HG02763 (cell line): ENCODE results near the gene EXOC4.

Experiments
- ATAC-seq: cut with Tn5 transposase; IDR thresholded peaks from one replicate; pipeline ENCODE4 v1.9.1; 2021; ENCODE audit warnings: mild to moderate bottlenecking, moderate library complexity; ENCODE audit not compliant: unreplicated experiment

EXOC4 gene

DNA sequence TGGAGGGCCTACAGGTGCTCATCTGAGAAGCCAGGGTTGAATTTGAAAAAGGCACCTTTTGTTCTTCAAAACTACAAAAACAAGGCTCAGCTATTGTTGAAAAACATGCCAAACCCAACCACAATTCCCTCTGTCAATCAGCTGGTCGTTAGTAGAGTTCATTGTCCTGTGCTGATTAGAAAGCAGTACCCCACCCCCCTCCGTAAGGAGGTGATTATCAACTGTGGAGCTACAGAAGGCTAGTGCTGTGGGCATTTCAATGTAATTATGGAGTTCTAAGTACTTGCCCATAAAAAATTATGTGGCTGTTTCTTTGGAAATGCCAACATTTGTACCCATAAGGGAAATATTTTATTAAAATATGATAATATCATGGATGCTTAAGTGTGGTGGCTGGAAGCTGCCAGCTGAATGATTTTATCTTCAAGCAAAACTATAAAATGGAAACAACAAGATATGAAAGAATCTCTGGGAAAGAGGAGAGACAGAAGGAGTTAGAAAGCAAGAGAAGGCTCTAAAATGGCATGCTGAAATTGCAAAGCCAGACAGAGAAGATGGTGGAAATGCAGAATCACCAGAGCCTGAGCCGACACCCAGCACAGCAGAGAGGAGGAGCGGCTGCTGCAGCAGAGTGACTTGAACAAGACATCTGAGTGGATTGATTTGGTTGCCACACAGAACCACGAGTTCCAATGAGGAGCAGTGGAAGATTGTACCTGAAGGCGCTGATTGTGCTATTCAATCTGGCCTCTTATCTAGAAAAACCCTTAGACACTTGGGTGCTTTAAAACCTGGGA, 694.8 kb downstream of the EXOC4 start:
- ATAC-seq, result no peak

DNA sequence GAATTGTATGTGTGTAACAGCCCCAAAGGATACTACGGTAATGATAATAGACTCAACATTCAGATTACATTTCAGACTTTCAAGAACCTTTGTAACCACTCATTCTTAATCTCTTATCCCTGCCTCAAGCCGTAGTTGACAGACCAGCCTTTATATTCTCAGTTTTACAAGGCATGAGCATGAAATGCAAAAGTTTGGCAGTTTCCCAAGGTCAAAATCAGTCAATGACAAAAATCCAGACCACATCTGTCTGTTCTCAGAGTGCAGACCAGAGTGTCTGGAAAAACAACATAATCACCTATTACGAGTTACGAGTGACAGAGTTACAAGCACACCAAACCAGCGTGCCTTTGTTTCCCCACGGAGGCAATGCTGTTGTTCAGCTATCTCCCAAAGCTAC, 695.7 kb downstream of the EXOC4 start:
- no peak for ATAC-seq

DNA sequence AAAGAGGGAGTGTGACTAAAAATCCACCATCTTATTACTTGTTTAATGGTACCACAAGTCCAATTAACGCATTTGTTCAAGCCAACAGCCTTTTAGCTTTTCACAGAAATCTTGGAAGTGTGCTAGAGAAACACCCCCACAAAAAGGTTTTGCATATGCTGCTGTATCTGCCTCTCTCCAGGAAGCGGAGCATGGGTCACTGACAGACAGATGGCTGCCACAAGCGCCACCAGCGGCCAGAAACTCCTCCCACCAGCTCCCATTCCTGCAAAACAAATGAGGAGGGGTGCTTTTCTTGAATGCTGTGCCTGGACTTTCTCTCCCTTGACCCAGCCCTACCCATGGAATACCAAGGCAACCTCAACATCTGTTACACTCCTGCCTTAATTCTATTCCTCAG, 698.0 kb downstream of the EXOC4 start:
- ATAC-seq, result no peak

DNA sequence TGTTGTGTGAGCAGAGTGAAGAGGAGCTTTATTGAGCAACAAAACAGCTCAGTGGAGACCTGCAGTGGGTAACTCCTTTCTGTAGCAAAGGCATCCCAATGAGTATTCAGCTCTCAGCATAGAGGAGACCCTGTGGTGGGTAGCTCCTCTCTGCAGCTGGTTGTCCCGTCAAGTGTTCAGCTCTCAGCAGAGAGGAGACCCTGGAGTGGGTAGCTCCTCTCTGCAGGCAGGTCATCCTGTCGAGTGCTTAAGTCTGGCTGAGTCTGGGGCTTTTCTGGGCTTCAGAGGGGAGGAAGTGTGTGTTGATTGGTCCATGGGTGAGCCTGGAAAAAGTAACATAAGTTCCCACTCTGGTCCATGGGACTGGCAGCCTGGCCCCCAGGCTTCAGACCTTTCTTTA, 702.3 kb downstream of the EXOC4 start:
- ATAC-seq, result no peak

DNA sequence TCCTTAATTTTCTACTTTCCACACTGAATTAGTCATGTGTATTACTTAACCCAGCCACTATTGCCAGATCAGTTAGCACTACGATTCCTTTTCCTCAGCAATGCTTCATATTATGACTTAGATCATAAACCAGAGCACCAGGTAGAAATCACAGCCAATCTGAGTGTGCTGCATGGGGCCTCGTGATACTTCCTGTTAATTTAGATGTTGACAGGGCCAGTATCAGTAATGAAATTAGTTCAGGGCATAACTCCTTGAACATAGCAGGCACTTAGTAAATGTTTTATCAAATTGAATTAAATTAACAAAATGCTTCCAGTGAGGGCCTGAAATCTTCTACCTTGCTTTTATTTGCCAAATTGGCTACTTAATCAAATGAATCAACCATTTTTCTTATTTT, 705.0 kb downstream of the EXOC4 start:
- ATAC-seq, result no peak

DNA sequence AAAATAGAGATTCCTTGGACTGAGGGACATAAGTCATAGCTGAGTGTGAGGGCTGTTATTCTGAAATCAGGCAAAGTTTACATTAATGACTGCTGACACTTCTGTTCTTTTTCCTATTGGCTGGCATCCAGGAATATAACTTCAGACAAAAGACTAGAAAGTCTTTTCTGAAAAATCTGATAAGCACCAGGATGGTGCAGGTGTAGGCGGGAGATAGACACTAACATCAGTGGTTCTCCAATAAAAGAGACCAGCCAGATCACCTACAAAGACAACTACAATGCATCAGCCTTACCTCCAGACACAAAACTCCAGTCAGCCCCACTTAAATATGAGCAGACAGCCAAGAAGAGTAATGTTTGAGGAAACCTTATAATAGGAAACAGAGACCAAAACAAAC, 705.9 kb downstream of the EXOC4 start:
- ATAC-seq, result no peak

DNA sequence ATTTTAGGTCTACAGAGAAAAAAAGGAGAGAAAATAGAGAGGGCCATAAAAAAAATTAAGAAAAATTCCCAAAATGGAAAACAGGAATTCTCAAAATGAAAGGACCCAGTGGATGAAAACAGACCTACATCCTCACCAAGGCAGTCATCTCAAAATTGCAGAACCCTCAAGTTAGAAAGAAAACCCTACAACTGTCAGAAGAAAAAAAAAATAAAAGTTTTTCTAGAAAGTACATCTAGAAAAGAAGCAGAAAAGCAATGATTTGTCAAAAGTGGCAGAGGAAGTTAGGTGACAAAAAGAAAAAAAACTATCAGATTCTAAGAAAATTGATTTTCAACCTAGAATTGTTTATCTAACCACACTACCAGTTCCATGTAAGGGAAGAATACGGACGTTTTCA, 706.6 kb downstream of the EXOC4 start:
- no peak for ATAC-seq

DNA sequence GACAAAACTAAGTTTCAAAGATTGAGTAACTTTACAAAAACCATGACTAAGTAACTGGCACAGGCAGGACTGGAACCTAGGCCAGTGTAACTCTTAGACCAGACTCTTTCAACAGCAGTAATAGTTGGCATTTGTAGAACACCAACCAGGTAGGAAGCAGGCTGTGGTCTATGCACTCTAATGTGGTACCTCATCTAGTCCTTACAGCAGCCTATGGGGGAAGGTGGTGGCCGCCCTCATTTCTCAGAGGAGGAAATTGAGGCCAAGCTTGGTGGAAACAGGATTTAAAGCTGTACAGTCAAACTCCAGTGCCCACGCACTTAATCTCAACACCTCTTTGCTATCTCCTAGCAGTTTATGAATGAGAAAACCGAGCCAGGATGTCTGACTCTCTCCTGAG, 708.8 kb downstream of the EXOC4 start:
- no peak for ATAC-seq

DNA sequence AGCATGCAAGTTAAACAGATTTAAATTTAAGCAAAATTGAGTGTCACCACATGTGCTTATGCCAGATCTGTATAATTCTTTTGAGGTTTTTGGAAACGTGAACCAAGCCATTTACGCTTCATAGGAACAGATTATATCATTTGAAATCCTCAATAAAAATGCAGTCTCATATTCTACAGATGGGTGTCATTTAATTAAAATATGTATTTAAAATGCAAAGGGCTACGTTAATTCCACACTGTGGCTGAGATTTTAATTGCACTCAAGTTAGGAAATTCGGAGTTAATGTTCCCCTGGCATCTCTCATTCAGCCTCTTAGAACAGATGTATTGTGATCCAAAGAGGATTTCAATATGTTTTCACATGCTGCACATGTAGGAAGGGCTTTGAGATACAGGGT, 709.8 kb downstream of the EXOC4 start:
- no peak for ATAC-seq

DNA sequence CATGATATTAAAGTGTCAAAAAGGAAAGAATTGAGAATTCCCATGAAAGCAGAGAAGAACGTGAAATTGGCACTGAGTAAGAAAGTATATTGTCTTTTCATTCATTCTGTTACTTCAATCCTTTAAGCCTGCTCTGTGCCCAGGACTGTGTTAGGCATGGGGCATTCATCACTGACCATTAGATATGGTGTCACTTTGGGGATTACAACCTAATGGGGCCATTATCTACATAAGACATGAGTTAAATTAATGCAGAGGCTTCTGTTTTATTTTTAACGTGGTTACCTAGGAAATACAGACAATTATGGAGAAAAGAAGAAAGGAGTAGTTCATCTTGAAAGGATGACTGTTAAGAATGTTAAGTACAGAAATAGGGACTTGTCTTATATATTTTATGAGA, 710.8 kb downstream of the EXOC4 start:
- no peak for ATAC-seq

DNA sequence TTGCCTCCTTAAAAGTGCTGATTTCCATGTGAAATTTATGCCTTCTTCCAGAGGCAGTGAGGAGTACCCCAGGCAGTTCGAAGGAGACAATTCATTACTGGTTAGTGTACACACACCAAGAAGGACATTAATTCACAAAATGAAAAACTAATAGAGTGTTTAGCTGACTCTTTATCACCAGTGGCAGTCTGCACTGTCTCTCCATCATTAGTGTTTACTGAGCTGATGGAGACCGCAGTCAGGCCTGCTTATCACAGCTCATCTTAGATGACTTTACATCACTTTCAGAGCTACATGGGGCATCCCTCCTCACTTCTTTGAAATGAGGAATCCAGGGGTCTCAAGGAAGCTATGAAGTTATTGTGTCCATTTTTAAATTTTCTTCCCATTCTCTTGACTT, 718.7 kb downstream of the EXOC4 start:
- ATAC-seq, result no peak

DNA sequence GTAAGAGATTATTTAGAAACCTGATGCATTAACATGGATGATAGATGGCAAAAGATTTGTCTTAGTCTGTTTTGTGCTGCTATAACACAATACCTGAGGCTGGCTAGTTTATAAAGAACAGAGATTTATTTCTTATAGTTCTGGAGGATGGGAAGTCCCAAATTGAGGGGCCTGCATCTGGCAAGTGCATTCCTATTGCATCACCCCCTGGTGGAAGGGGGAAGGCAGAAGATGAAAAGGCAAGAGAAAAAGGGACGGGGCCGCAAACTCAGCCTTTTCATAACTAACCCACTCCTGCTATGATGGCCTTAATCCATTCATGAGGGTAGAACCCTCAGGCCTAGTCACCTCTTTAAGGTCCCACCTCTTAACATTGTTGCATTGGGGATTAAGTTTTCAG, 720.8 kb downstream of the EXOC4 start:
- ATAC-seq, result no peak

DNA sequence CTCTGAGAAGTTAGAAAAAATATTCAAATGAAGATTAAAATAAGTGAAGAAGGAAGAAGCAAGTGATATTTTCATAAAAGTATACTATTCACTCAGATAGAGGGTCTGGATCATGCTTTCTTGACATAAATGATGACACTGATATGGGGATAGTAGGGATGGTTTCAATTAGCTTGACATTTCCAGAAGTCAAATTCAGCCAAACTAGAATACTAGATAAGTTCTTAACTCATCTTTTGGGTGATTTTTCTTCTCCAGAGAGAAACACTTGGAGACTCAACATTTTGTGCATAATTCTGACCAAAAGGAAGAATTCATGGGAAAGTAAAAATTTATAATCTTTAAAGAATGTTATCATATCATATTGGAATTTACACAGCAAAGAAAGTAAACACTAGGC, 722.3 kb downstream of the EXOC4 start:
- ATAC-seq, result no peak

DNA sequence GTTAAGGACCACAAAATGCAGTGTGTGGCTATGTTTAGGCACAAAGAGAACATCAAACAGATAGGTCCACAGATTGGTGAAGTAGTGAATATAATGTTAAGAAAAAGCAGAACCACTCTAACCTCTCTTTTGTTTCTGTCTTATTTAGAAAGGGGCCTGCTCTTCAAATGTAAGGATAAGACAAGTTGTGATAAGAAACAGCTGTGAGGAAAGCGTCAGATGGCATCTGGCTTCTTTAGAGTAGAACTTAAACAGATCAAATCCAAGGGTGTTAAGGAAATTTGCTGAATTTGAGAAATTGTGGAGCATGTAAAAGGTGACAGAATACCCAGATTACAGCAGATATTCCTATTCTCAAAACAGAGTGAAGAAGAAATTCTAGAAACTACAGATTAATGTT, 723.3 kb downstream of the EXOC4 start:
- ATAC-seq, result no peak

DNA sequence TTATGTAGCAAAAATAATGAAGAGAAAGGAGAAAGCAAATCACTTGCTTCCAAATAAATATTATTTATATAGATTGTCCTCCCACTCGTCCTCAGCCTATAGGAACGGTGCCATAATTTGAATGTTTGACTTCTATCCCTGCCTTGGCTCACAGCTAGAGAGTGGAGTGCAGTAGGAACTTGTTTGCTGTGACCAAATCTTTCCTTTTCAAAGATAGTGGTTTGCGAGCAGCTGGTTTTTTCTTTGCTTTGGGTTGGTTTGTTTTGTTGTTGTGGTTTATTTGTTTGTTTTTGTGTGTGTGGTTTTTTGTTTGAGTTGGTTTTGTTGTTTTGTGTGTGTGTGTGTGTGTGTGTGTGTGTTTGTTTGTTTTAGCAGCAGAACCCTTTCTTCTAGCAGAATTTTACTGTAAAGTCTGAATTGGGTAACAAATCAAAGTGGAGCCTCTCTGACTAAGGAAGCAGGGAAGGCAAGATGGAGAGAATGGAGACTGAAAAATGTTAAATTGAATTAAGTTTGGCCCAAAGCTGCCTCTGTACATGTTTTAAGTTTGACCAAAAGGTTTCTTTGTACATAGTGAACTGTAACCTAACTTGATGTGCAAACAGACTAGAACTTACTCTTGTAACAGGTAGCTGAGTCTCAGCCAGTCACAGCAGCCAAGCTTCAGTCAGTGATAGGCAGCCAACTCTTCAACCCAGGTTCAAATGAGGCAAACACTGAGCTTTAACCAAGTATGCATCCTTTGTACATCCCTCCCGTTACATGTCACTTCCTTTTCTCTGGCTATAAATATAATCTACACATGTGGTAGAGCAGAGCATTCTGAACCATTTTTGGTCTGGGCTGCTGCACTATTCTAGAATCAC, 724.8 kb downstream of the EXOC4 start:
- no peak for ATAC-seq

DNA sequence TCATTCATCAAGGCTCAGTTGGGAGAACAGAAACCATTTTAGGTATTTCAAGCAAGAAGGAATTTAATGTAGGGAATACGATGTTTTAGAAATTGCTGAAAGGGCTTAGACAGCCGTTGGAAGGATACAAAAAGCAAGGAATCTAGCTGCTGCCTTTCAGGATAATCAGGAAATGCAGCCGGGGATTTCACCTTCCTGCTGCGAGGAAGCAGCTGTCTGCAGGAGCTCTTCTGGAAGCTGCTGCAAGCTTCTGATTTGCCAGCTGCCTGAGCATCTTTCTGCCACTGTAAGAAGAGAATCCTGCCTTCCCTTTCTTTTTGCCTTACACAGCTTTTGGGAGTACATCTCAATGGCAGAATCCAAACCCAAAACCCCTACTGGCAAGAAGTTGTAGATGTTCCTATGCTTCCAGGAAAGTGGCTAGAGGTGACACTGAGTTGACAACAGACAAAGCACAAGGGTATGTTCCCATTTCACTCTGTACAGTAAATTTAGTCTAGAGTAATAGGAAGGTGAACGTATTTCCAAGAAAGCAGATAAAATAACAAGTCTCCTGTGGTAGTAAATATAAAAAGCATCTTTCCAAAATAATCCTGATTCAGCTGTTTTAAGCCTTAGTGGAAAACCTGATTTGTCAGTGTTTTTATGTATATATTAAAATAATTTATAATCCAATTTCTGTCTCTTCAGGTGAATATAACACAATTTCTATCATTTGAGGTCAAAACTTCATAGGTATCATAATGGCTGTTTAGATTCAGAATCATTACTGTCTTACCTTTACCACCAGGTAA, 725.8 kb downstream of the EXOC4 start:
- ATAC-seq, result no peak

DNA sequence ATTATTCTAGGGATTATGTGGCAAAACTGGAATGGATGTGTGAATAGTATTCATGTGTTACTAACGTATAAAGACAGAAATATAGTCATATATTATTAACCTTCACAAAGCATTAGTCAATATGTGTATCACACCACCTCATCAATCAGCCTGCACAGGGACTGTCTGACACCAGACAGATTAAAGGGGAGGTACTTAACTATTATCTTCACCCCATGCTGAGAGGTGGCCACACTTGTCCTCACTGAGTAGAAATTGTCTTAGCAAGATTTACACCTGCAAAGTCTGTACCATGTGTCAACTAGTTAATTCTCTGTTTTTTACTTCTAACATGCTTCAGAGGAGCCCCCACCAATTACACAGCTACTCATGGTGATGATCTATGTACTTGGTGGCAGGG, 727.9 kb downstream of the EXOC4 start:
- no peak for ATAC-seq

DNA sequence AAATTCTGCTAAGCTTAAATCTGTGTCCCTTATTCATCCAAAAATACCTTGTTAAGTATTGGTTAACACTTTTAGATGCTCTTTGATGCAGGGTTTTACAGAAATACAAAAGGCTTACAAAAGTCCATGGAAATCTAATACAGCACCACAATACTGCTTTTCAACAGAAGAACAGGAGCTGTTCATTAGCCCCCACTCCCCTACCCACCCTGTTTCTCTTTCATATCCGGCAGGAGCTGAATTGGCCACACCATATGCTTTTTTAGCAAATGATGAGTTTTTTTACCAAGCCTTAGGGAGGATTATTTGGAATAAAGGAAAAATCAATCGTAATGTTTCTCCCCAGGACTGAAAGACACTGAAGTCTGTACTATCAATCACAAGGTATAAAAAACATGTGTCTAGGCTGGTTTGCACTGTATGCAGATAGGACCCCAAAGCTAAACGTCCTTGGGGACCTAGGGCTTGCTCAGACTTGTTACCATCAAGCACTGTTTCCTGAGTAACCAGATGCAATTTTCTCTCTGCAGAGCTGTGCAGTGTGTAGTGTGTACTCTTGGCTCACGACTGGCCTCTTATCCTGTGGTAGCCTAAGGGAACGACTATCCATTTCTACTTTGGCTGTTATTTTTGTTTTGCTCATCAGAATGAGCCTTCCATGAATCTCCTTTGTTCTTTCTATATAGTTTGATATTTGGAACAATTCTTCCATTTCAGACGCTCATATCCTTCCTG, 731.0 kb downstream of the EXOC4 start:
- ATAC-seq, result no peak

DNA sequence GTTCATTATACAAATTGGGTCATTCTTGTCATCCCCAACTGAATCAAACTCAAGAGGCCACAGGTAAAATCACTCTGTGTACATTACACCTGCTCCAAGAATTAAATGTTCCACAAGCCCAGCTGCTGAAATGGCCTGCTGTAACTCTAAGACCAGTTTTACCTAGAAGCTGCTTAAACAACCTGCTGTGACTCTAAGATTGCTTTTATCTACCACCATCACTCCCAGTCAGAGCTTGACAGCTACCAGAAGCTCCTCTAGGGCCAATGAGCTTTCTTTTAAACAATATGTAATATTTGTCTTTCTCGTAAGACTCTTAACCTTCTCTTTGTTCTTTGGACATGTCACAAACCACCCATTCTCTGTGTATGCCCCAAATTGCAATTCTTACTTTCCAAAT, 732.4 kb downstream of the EXOC4 start:
- no peak for ATAC-seq

DNA sequence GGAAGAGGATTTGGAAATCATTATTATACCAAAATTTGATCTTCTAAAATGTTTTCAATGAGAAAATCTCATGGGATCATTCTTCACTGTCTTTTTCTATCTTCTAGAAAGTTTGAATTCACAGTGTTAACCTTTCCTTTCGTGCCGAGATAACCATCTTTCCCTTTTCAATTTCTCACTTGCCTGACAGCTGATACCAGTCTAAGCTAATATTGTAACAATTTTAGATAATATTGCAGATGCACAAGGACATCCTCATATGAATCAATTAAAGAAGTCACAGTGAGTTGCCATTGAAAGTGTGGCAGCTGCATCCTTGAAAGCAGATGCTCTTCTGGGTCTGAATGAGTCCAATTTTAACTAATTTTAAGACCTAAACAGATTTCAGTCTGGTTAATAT, 734.7 kb downstream of the EXOC4 start:
- no peak for ATAC-seq

DNA sequence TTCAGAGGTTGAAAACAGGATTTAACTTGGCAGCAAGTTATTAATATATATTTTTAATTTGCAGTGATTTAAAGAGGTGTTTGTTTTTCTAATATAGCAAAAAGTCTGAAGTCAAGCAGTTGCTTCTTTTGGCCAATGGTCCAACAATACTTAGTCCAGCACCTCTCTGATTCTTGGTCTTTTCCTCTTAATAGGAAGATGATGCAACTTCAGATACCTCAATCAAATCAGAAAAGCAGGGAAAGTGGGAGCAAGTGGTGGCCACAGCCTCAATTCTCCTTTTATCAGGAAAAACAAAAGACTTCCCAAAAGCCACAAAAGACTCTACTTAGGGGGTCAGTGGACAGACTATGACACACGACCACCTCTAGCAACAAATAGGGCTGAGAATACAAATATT, 740.7 kb downstream of the EXOC4 start:
- ATAC-seq, result no peak
